K562 (cell line): ENCODE measurements around the gene EEF2K. TPM values are rescaled to one million over a fixed set of nuclear protein-coding genes. Genes with fewer than 3 reads are reported as not detected.
A peak's percentile ranks its signal among the peaks of the same experiment; 100 is the strongest.

Experiments used
- EGR1 ChIP-seq: fragments of 450-650 bp; conservative IDR thresholded peaks from 2 replicates; pipeline ENCODE4 v1.6.1; 2017; ENCODE audit warnings: mild to moderate bottlenecking
- ETV6 ChIP-seq, 3 experiments: fragments of 150-350 bp in 1 of 3; sonication (generic) in 1 of 3; formaldehyde crosslinking in 1 of 3; IDR thresholded peaks; 2 replicates each; pipeline versions ENCODE4 v1.6.1 to v1.8.0; 2014 to 2022; ENCODE audit warnings: borderline replicate concordance in 2 of 3, low read depth in 2 of 3, antibody characterized with exemption in 1 of 3, low read length in 1 of 3, mild to moderate bottlenecking in 1 of 3, missing genetic modification reagents in 1 of 3
- LEF1 ChIP-seq: fragments of 450-650 bp; IDR thresholded peaks from 2 replicates; pipeline ENCODE4 v1.6.1; 2016; ENCODE audit warnings: mild to moderate bottlenecking
- NFIC ChIP-seq: fragments of 450-650 bp; IDR thresholded peaks from 2 replicates; pipeline ENCODE4 v1.6.1; 2017; ENCODE audit warnings: mild to moderate bottlenecking, inconsistent platforms
- RAD21 ChIP-seq, 2 experiments: fragments of 250-450 bp in 1 of 2; fragments of 450-650 bp in 1 of 2; sonication (Bioruptor Pico) in 1 of 2; formaldehyde crosslinking in 1 of 2; IDR thresholded peaks in 1 of 2; conservative IDR thresholded peaks in 1 of 2; 2 replicates each; pipeline versions ENCODE4 v1.4.0 to v1.8.0; 2020 to 2022; ENCODE audit warnings: mild to moderate bottlenecking in 2 of 2, moderate library complexity in 1 of 2
- RBFOX2 ChIP-seq: fragments of 200-400 bp; formaldehyde crosslinking; IDR thresholded peaks from 2 replicates; pipeline ENCODE4 v1.6.1; 2017; ENCODE audit warnings: low read depth, mild to moderate bottlenecking, low read length, moderate library complexity
- RBM15 ChIP-seq: fragments of 200-400 bp; formaldehyde crosslinking; IDR thresholded peaks from 2 replicates; pipeline ENCODE4 v1.6.1; 2018; ENCODE audit warnings: mild to moderate bottlenecking, low read length, moderate library complexity; ENCODE audit not compliant: insufficient read depth
- RNF2 ChIP-seq: sonication (generic); IDR thresholded peaks from 2 replicates; pipeline ENCODE4 v1.6.1; 2016
- SP2 ChIP-seq: IDR thresholded peaks from 2 replicates; pipeline ENCODE4 v1.6.1; 2011; ENCODE audit warnings: mild to moderate bottlenecking, low read depth, low read length, moderate library complexity; ENCODE audit not compliant: poor library complexity, severe bottlenecking; ENCODE audit errors: extremely low read depth
- ZKSCAN1 ChIP-seq: fragments of 150-350 bp; IDR thresholded peaks from 2 replicates; pipeline ENCODE4 v1.6.1; 2016; ENCODE audit warnings: low read depth, low read length
- ZNF3 ChIP-seq: fragments of 250-450 bp; sonication (Bioruptor Pico); IDR thresholded peaks from 2 replicates; pipeline ENCODE4 v1.5.0; 2021; ENCODE audit warnings: mild to moderate bottlenecking, moderate library complexity
- polyA plus RNA-seq, 8 experiments: library from polyadenylated mRNA; depleted of rRNA in 4 of 8; stranded (reverse) in 5 of 8; unstranded in 3 of 8; fragments of >200 nt; fragmentation: Nextera tagmentation in 2 of 8; fragmentation: Illumina TruSeq in 1 of 8; extraction: Ambion mirVana in 2 of 8; extraction: Trizol in 1 of 8; gene quantifications; 2 replicates each; pipeline versions ENCODE4 v1.2.1 to v1.2.3, GENCODE V29; 2011 to 2014; ENCODE audit warnings: inconsistent platforms in 1 of 8, missing spikeins in 1 of 8
- total RNA-seq, 7 experiments: library from RNA; depleted of rRNA in 6 of 7; stranded (reverse); fragments of >200 nt in 6 of 7; fragmentation: Illumina TruSeq in 2 of 7; extraction: Trizol in 2 of 7; gene quantifications; 2 replicates each; pipeline versions ENCODE4 v1.2.1 to v1.2.3, GENCODE V29; 2011 to 2021; ENCODE audit warnings: low replicate concordance in 1 of 7
- TF ChIP-seq, protein P1 (sequence below): fragments of 150-350 bp; conservative IDR thresholded peaks from 2 replicates; pipeline ENCODE4 v1.6.1; 2014; ENCODE audit warnings: low read length
- TF ChIP-seq, protein P2 (sequence below), 2 experiments: fragments of 450-650 bp; formaldehyde crosslinking in 1 of 2; IDR thresholded peaks; 2 replicates each; pipeline versions ENCODE4 v1.4.0 to v1.6.1; 2014 to 2020; ENCODE audit warnings: mild to moderate bottlenecking in 2 of 2, borderline replicate concordance in 1 of 2, low read depth in 1 of 2
- TF ChIP-seq, protein P3 (sequence below): fragments of 250-450 bp; sonication (Bioruptor Pico); IDR thresholded peaks from 2 replicates; pipeline ENCODE4 v1.9.0; 2021; ENCODE audit warnings: mild to moderate bottlenecking

EEF2K gene
- total and polyA plus RNA-seq, 9 of the 15 experiments (the other 6 are each of a cell fraction or from before 2014, with no cell fraction given): 3.0 to 35.2 (median 12.2) TPM

DNA sequence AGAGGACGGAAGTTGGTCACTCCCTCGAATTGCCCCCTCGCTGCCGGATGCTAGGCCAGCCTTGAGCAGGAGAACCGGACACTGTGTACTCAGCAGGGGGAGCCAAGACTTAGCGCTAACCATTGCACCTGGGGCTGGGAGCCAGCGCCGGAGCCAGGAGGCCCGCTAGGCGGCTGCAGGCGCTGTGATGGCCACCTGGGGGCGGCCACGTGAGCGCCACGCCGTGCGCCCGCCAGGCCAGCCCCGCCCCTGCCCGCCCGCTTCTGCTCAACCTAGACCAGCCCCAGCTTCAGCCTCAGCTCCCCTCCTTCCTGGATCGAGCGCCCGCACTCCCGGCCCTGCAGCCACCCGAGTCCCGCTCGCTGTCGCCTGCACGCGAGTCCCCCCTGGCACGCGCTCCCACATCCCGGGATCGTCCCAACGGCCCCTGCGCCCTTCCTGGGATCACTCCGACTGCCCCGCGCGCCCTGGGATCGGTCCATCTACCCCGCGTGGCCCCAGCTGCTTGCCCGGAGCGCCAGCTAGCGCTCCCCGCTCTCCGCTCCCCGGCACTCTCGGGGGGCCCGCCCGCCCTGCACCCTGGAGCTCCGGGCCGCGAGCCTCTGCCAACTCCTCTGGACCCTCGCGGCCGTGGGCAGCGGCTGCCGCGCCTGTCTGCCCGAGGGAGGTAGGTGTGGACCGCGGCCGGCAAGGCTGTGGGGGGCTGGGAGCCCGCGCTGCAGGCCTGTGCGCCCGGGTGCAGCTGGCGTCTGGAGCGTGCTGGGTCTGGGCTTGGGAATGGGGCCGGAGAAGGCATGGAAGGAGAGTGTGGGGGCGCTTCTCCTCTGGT is at the start of gene EEF2K (continued):
- TF ChIP-seq, protein P1, sequence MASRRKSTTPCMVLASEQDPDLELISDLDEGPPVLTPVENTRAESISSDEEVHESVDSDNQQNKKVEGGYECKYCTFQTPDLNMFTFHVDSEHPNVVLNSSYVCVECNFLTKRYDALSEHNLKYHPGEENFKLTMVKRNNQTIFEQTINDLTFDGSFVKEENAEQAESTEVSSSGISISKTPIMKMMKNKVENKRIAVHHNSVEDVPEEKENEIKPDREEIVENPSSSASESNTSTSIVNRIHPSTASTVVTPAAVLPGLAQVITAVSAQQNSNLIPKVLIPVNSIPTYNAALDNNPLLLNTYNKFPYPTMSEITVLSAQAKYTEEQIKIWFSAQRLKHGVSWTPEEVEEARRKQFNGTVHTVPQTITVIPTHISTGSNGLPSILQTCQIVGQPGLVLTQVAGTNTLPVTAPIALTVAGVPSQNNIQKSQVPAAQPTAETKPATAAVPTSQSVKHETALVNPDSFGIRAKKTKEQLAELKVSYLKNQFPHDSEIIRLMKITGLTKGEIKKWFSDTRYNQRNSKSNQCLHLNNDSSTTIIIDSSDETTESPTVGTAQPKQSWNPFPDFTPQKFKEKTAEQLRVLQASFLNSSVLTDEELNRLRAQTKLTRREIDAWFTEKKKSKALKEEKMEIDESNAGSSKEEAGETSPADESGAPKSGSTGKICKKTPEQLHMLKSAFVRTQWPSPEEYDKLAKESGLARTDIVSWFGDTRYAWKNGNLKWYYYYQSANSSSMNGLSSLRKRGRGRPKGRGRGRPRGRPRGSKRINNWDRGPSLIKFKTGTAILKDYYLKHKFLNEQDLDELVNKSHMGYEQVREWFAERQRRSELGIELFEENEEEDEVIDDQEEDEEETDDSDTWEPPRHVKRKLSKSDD: peak; percentile 63; the same call in 1 of the 2 replicates
- TF ChIP-seq RBM15 (no peak), RBFOX2 (peak; percentile 77), ETV6 (IDR thresholded peaks at IDR 0.05; ENCODE audit: borderline replicate concordance in 1 of 2, low read depth in 2 of 2, low read length in 1 of 2) (no peak), ETV6 (CRISPR knock-in tag; IDR thresholded peaks at IDR 0.05; ENCODE audit: borderline replicate concordance) (peak; percentile 91), EGR1 (no peak), ZNF3 (CRISPR knock-in tag) (no peak), SP2 (no peak), ZKSCAN1 (peak; percentile 86), LEF1 (no peak), NFIC (peak; percentile 84), RAD21 (CRISPR knock-in tag; conservative IDR thresholded peaks at IDR 0.05 in 1 of 2, IDR thresholded peaks at IDR 0.05 in 1 of 2) (peak; percentile 90 to 94), RNF2 (peak; percentile 93)
- TF ChIP-seq, protein P2, sequence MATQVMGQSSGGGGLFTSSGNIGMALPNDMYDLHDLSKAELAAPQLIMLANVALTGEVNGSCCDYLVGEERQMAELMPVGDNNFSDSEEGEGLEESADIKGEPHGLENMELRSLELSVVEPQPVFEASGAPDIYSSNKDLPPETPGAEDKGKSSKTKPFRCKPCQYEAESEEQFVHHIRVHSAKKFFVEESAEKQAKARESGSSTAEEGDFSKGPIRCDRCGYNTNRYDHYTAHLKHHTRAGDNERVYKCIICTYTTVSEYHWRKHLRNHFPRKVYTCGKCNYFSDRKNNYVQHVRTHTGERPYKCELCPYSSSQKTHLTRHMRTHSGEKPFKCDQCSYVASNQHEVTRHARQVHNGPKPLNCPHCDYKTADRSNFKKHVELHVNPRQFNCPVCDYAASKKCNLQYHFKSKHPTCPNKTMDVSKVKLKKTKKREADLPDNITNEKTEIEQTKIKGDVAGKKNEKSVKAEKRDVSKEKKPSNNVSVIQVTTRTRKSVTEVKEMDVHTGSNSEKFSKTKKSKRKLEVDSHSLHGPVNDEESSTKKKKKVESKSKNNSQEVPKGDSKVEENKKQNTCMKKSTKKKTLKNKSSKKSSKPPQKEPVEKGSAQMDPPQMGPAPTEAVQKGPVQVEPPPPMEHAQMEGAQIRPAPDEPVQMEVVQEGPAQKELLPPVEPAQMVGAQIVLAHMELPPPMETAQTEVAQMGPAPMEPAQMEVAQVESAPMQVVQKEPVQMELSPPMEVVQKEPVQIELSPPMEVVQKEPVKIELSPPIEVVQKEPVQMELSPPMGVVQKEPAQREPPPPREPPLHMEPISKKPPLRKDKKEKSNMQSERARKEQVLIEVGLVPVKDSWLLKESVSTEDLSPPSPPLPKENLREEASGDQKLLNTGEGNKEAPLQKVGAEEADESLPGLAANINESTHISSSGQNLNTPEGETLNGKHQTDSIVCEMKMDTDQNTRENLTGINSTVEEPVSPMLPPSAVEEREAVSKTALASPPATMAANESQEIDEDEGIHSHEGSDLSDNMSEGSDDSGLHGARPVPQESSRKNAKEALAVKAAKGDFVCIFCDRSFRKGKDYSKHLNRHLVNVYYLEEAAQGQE (IDR thresholded peaks at IDR 0.05; ENCODE audit: borderline replicate concordance): peak; percentile 87
- TF ChIP-seq, protein P2 (CRISPR knock-in tag; IDR thresholded peaks at IDR 0.05; ENCODE audit: low read depth): no peak
- TF ChIP-seq, protein P3, sequence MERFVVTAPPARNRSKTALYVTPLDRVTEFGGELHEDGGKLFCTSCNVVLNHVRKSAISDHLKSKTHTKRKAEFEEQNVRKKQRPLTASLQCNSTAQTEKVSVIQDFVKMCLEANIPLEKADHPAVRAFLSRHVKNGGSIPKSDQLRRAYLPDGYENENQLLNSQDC (CRISPR knock-in tag): no peak
